Measurements from ENCODE around the gene PLXNB1.
A peak's percentile ranks its signal among the peaks of the same experiment; 100 is the strongest.

The PLXNB1 gene

DNA sequence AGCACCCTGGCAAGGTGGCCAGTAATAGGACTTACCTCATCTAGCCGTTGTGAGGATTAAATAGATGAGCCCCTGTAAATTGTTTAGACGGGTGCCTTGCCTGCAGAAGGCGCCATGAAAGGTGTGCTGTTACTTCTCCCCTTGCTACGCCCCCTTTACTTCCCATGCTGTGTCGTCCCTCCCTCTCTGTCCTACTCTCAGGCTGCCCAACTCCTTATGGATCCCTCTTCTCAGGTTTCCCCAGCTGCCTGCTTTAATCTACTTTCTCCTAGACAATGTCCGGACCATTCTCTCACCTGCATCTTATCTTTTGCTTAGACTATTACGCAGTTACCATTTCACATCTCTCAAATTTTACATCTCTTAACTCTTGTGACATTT, 59.6 kb downstream of the PLXNB1 start:
- no peak for DNase-seq (ENCODE audit: low spot score)

DNA sequence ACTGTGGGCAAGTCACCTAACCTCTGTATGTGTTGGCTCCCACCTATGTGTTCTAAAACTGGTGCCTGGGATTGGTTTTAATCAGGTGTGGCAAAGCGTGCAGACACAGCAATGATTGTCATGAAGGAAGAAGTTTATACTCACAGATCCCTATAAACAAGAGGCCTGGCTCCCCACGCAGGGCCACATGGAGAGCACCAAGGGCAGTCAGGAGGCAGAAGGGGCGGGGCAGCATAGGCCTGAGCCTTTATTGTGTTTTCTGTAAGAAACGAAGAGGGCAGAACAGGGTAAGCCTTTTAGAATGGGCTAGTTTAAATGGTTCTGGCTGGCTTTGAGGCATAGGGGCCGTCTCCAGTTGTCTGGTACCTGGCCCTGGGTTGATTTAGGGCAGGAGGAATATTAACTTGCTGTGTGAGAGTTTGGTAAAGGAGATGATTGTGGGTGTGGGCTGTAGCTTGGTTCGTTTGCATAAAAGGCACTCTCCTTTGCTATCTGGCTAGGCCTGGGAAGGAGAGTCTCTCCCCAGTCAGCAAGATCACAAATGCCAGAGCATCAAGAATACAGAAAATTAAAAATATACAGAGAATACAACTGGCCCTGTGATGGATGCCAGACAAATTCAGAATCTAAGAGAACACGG, 60.1 kb downstream of the PLXNB1 start:
- DNase-seq (ENCODE audit: low spot score), result peak; percentile 17

DNA sequence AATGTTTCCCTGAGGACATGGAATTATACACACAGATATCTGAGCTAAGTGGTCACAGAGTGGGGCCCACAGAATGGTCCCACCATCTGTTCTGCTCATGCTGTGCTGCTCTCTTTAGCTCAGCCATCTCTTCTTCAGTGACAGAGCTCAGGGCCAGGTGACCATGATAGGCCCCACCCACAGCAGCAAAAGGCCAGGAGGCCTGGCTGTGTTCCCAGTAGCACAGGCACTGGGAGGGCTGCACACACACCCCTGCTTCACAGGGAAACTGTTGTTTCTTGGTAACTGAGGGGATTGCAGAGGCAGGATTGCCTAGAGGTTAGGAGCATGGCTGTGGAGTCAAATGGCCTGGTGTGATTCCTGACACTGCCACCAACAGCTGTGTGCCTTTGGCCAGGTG, 62.7 kb downstream of the PLXNB1 start:
- peak; percentile 14 for DNase-seq (ENCODE audit: low spot score)

DNA sequence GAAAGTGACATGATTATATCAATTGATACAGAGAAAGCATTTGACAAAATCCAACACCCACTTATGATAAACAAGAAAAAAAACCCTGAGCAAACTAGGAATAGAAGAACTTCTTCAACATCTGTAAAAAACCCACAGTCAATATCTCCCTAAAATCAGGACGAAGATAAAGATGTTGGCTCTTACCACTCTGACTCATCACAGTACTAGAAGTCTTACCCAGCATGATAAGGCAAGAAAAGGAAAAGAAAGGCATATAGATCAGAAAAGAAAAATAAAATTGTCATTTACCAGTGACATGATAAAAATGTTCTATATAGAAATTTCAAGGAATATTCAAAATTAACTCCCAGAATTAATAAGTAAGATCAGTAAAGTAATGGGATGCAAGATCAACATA, 65.0 kb downstream of the PLXNB1 start:
- no peak for DNase-seq (ENCODE audit: low spot score)

DNA sequence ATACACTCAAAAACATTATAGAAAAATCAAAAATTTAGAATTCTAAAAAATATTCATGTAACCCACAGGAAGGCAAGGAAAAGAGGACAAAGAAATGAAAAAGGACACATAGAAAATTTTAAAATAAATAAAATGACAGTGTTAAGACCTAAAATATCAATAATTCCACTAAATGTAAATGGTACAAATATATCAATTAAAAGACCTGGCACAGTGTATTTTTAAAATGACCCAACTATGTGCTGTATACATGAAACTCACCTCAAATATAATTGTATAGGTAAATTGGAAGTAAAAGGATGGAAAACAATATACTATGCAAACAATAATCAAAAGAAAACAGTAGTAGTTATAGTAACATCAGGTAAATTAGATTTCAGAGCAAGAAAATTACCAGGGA, 68.0 kb downstream of the PLXNB1 start:
- DNase-seq (ENCODE audit: low spot score), result no peak

DNA sequence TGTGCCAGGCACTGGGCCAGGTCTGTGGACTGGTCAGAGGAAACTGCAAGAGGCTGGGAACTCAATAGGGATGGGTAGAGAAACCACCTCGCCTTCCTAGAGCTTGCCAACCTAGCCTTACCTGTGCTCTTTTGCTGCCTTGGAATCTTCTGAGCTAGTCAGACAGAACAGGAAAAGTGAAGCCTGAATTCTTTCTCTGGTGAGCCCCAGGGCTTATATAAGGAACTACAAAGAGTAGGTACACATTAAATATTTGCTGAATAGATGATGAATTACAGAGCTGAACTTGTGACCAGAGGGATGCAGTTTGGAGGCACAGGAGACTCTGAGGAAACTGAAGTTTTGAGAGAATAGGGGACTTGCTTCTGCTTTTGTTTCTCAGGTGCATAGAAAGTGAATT, 73.5 kb downstream of the PLXNB1 start:
- no peak for DNase-seq (ENCODE audit: low spot score)

DNA sequence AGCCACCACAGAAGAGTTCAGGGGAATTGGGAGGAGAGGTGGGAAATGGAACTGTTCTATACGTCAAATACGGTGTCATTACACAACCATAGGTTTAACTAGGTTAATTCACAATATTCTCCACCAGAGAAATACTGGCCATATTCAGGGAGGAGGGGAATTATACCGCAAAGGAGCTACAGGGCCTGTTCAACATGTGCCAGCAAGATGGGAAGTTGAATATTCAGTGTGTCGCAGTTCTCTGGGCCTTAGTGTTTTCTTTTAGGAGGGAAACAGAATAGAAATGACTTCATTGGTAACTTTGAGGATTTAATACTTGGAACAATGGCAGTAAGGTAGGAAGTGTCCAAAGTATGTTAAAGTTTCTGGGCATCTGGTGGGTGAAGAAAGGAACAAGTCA, 75.9 kb downstream of the PLXNB1 start:
- DNase-seq (ENCODE audit: low spot score), result no peak
